ENCODE results near the gene SUV39H1. TPM values are rescaled to one million over a fixed set of nuclear protein-coding genes. Genes with fewer than 3 reads are reported as not detected.
"Not testable (repeated sequence)": the region's sequence is repeated elsewhere in the genome, so short reads cannot be mapped to it uniquely, and the experiment has no call there.

Gene SUV39H1
- polyA plus RNA-seq, 3 donors, result 5.5 to 7.6 (median 6.0) TPM

GRCh38 chrX:48681539-48682183 lies 14.9 kb upstream of the SUV39H1 start:
- no peak for DNase-seq (ENCODE audit: extremely low read depth in 1 of 11, low read depth in 9 of 11, low spot score in 4 of 11)

GRCh38 chrX:48682795-48683194 lies 13.7 kb upstream of the SUV39H1 start:
- DNase-seq (ENCODE audit: extremely low read depth in 1 of 11, low read depth in 9 of 11, low spot score in 4 of 11), result not testable (repeated sequence)

DNA sequence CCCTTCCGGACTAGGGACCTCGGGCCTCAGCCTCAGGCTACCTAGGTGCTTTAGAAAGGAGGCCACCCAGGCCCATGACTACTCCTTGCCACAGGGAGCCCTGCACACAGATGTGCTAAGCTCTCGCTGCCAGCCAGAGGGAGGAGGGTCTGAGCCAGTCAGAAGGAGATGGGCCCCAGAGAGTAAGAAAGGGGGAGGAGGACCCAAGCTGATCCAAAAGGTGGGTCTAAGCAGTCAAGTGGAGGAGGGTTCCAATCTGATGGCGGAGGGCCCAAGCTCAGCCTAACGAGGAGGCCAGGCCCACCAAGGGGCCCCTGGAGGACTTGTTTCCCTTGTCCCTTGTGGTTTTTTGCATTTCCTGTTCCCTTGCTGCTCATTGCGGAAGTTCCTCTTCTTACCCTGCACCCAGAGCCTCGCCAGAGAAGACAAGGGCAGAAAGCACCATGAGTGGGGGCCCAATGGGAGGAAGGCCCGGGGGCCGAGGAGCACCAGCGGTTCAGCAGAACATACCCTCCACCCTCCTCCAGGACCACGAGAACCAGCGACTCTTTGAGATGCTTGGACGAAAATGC lies 13.0 kb upstream of the SUV39H1 start, which contains the start of gene WAS:
Gene WAS (plus strand): TSS at position 389 of the 572 bp plus-strand sequence. CDS start 55 bp downstream, at position 444.
- DNase-seq (ENCODE audit: extremely low read depth in 1 of 11, low read depth in 9 of 11, low spot score in 4 of 11), result no peak

DNA sequence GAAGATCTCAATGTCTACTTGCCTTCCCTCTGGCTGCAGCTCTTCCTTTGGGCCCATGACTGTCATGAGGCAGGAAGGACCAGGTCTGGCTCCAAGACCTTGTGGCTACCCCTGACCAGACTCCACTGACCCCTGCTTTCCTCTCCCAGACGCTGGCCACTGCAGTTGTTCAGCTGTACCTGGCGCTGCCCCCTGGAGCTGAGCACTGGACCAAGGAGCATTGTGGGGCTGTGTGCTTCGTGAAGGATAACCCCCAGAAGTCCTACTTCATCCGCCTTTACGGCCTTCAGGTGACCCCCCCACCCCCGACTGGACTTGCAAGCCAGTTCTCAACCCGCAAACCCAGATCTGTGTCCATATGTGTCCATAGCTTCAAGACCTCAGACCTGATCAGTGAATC lies 12.4 kb upstream of the SUV39H1 start:
- no peak for DNase-seq (ENCODE audit: extremely low read depth in 1 of 11, low read depth in 9 of 11, low spot score in 4 of 11)

GRCh38 chrX:48685416-48685815 lies 11.1 kb upstream of the SUV39H1 start:
- no peak for DNase-seq (ENCODE audit: extremely low read depth in 1 of 11, low read depth in 9 of 11, low spot score in 4 of 11)

- DNase-seq (ENCODE audit: extremely low read depth in 1 of 11, low read depth in 9 of 11, low spot score in 4 of 11), result no peak
These were observed 7.9 kb upstream of the SUV39H1 start for GRCh38 chrX:48688531-48689150.

- no peak for DNase-seq (ENCODE audit: extremely low read depth in 1 of 11, low read depth in 9 of 11, low spot score in 4 of 11)
These were observed 7.2 kb upstream of the SUV39H1 start for GRCh38 chrX:48689208-48689920.

GRCh38 chrX:48691746-48692145 lies 4.8 kb upstream of the SUV39H1 start:
- not testable (repeated sequence) for DNase-seq (ENCODE audit: extremely low read depth in 1 of 11, low read depth in 9 of 11, low spot score in 4 of 11)

DNA sequence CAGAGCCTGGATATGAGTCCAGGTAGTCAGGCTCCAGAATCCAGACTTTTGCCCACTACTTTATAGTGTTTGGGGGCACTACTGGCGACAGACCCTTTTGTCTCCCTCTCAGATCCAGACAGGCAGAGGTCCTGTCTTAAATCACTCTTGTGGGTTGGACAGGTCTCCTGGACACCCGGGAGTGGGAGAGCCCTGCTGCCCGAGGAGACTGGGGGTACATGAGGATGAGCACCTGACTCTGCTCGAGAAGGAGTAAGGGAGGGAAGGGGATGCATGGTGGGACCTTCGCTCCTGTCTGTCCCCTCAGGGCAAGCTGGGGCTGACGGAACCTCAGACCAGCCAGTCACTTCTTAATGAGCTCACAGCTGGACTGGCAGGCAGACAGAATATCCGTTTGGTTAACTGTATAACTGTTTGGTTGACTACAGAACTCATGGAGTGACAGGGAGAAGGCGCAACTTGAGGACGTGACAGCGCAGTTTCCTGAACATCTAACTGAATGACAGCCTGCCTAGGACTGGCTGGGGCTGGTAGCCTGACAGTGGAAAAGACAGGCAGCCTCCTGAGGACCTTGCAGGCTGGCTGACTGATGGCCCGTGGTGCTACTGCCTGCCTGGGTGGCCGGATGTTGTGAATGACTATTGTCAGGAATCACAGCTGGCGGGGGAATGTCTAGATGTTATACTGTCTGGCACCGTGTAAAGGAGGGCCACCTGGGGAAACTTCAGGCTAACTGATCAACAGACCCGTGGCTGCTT lies 1.6 kb upstream of the SUV39H1 start:
- DNase-seq (ENCODE audit: extremely low read depth in 1 of 11, low read depth in 9 of 11, low spot score in 4 of 11), result no peak

DNA sequence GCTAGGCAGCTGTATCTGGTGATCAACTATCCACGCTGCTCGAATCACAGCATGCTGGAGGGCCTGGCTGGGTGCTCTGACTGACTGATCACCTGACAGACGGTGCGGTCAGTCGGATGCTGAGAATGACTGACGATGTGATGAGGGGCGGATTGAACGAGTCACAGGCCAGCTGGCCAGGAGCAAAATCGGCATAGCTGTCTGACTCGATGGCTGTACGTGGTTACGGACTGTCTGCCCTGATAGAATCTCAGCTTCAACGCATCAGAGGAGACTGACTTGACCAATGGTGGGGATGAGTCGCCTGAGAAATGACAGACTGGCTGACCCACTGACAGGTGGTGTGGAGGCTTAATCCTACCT lies 1.0 kb upstream of the SUV39H1 start:
- DNase-seq (ENCODE audit: extremely low read depth in 1 of 11, low read depth in 9 of 11, low spot score in 4 of 11), result no peak

DNA sequence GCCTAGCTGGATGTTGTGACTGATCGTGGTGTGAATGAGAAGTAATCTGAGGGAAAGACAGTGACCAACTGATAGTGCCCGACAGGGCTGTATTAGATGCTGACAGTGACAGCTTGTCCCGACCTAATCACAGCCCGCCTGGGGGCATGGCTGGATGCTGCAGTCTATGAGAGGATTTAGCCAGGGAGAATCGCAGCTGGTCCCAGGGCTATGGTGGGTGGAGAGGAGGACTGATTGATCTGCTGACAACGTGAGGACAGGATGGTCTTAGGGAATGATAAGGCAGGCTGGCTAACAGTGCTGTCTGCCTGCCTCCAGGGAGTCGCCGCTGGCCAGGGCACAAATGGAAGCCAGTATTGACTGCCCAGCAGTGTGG lies 621 bp upstream of the SUV39H1 start:
- DNase-seq (ENCODE audit: extremely low read depth in 1 of 11, low read depth in 9 of 11, low spot score in 4 of 11), result no peak

DNA sequence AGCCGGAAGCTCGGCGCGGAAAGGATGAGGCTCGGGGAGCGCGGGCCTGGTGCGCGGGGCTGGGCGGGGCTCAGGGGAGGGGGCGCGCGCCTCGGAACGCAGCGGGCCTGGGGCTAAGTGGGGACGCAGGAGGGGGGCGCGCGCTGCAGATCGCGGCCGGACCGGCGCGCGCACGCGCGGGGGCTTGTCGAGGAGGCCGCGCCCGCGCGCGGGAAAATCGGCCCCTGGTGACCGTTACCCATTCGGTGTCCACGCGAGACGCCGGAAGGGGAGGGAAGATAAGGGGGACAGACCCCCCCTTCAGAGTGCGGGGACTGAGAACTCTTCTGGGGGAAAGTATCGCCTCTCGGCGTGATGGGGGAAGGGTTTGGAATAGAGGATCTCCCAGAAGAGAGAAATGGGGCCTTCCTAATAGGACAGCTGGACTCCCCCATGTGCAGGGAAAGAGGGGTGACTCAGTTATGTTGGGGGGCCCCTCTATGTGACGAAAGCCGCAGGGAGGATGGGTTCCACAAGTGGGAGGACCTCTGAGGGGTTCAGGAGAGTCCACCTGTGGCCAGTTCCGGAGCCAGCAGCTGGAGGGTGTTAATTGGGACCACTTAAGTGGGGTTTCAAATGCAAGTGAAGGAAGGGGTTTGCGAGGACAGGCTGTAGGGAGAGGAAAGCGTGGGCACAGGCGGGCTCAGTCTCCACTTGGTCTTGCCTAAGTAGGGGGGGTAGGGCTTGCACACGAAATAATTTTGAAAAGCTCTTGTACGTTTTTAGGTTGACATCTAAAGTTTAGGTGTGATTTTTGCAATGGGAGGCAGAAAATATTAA lies 584 bp downstream of the SUV39H1 start:
- no peak for DNase-seq (ENCODE audit: extremely low read depth in 1 of 11, low read depth in 9 of 11, low spot score in 4 of 11)

GRCh38 chrX:48698306-48698705 lies 1.8 kb downstream of the SUV39H1 start:
- DNase-seq (ENCODE audit: extremely low read depth in 1 of 11, low read depth in 9 of 11, low spot score in 4 of 11), result no peak

DNA sequence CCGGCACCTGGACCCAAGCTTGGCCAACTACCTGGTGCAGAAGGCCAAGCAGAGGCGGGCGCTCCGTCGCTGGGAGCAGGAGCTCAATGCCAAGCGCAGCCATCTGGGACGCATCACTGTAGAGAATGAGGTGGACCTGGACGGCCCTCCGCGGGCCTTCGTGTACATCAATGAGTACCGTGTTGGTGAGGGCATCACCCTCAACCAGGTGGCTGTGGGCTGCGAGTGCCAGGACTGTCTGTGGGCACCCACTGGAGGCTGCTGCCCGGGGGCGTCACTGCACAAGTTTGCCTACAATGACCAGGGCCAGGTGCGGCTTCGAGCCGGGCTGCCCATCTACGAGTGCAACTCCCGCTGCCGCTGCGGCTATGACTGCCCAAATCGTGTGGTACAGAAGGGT lies 3.7 kb downstream of the SUV39H1 start:
- no peak for DNase-seq (ENCODE audit: extremely low read depth in 1 of 11, low read depth in 9 of 11, low spot score in 4 of 11)

DNA sequence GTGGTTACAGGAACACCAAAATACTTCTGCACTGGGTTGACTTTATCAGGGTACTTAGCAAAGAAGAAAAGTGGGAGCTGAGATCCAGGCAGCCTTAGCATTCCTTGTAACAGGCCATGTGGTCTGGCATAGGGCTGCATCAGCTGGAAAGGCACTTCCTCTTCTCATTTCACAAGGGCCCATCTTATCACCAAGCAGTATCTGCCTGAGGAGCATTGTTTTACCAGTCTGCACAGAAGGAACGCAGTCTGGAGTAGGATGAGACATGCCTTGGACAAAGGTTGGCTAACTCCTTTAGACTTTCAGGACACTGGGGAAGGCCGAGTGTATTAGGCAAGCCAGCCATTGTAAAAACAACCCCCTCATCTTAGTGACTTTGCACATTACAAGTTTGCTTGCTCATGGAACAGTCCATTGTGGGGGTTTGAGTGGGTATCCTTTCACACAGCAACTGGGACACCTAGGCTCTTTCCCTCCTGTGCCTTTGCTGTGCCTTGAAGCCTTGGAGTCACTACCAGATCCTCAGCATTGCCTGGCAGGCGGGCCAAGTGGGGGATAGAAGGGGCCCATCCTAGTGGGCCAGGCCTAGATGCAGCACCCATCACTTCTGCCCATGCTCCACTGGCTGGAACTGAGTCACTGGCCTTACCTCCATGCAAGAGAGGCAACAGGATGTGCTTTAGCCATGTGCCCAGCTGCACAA lies 4.6 kb downstream of the SUV39H1 start:
- no peak for DNase-seq (ENCODE audit: extremely low read depth in 1 of 11, low read depth in 9 of 11, low spot score in 4 of 11)

DNA sequence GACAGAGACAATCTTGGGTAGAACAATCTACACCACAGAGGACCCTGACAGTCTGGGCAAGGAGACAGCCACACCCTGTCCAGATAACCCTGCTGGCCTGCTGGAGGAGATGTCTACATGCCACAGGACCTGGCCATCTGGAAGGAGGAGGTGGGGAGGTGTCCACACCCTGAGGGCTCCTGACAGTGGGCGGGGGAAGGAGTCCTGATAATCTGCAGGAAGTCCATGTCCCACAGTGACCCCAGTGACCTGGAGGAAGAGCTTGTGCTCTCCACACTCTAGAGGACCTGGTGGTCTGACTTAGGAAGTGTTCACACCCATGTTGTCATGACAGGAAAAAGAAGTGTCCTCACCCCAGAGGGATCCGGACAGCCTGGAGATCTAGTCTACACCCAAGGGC lies 5.5 kb downstream of the SUV39H1 start:
- DNase-seq (ENCODE audit: extremely low read depth in 1 of 11, low read depth in 9 of 11, low spot score in 4 of 11), result no peak

- no peak for DNase-seq (ENCODE audit: extremely low read depth in 1 of 11, low read depth in 9 of 11, low spot score in 4 of 11)
These were observed 6.2 kb downstream of the SUV39H1 start for GRCh38 chrX:48702716-48703115.

- DNase-seq (ENCODE audit: extremely low read depth in 1 of 11, low read depth in 9 of 11, low spot score in 4 of 11), result no peak
These were observed 6.7 kb downstream of the SUV39H1 start for GRCh38 chrX:48703228-48703627.
